GM18907 (cell line): ENCODE results near the gene VARS1.

Source experiments
- ATAC-seq: cut with Tn5 transposase; IDR thresholded peaks from one replicate; pipeline ENCODE4 v1.9.1; 2021; ENCODE audit warnings: mild to moderate bottlenecking, moderate library complexity; ENCODE audit not compliant: unreplicated experiment

Gene VARS1

DNA sequence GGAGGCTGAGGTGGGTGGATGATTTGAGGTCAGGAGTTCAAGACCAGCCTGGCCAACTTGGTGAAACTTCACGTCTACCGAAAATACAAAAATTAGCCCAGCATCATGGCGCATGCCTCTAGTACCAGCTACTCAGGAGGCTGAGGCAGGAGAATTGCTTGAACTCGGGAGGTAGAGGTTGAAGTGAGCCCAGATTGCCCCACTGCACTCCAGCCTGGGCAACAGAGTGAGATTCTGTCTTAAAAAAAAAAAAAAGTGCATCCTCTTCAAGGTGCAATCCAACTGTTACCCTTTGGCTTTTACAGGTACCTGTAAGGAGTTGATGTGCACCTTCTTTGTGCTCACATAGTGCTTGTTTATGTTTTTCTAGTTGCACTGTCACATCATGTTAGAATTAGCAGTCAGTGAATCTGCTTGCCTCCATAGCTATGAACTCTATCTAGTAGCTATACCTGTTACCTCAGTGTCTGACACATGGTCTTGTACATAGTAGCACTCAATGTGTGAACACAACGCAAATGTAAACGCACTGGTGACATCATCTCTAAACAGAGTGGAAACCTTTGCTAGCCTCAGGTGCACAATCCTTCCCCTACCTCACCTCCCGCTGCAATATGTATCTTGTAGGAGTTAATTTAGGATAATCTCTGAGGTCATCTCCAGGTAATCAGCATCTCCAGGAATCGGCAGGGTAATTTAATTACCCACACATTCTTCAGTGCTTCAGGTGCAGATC is 46.1 kb downstream of the VARS1 start:
- ATAC-seq, result no peak
